GM23338 (cell line): ENCODE measurements around the gene AMOTL1. TPM values are rescaled to one million over a fixed set of nuclear protein-coding genes. Genes with fewer than 3 reads are reported as not detected.

Experiments used
- ATAC-seq: fragments of 200-7000 bp; cut with Tn5 transposase; 3 replicates; pipeline ENCODE4 v1.9.1; 2020
- DNase-seq: peaks from one replicate; pipeline ENCODE4 v3.0.0-alpha.2; 2015; ENCODE audit warnings: low spot score
- H2AFZ ChIP-seq: fragments of 200-600 bp; sonication (generic); 2 replicates; pipeline ENCODE4 v1.8.0; 2016; ENCODE audit warnings: antibody characterized with exemption, mild to moderate bottlenecking, moderate library complexity
- H3F3A ChIP-seq: fragments of 200-600 bp; sonication (generic); replicated peaks from 2 replicates; pipeline ENCODE4 v1.8.0; 2017; ENCODE audit warnings: antibody characterized with exemption, mixed run types, low read depth
- H3K27ac ChIP-seq: fragments of 200-600 bp; sonication (generic); 2 replicates; pipeline ENCODE4 v1.6.1; 2016; ENCODE audit warnings: low read depth
- H3K27me3 ChIP-seq: fragments of 200-600 bp; sonication (generic); 2 replicates; pipeline ENCODE4 v1.8.0; 2016; ENCODE audit warnings: mild to moderate bottlenecking, mixed run types, moderate library complexity; ENCODE audit not compliant: insufficient read depth
- H3K36me3 ChIP-seq: fragments of 200-600 bp; sonication (generic); 2 replicates; pipeline ENCODE4 v1.8.0; 2016; ENCODE audit warnings: mild to moderate bottlenecking; ENCODE audit not compliant: insufficient read depth
- H3K4me1 ChIP-seq: fragments of 200-600 bp; sonication (generic); 2 replicates; pipeline ENCODE4 v1.8.0; 2016; ENCODE audit warnings: mild to moderate bottlenecking, moderate library complexity; ENCODE audit not compliant: insufficient read depth
- H3K4me2 ChIP-seq: fragments of 200-600 bp; sonication (generic); 2 replicates; pipeline ENCODE4 v1.7.1; 2017; ENCODE audit warnings: mixed run types
- H3K4me3 ChIP-seq: fragments of 200-600 bp; sonication (generic); 2 replicates; pipeline ENCODE4 v1.6.1; 2016; ENCODE audit warnings: mixed run types
- H3K79me2 ChIP-seq: fragments of 200-600 bp; sonication (generic); replicated peaks from 2 replicates; pipeline ENCODE4 v1.8.0; 2017; ENCODE audit warnings: mild to moderate bottlenecking; ENCODE audit not compliant: insufficient read depth
- H3K9me2 ChIP-seq: fragments of 200-600 bp; sonication (generic); 2 replicates; pipeline ENCODE4 v1.8.0; 2017; ENCODE audit not compliant: insufficient read depth
- H4K20me1 ChIP-seq: fragments of 200-600 bp; sonication (generic); replicated peaks from 2 replicates; pipeline ENCODE4 v1.8.0; 2017; ENCODE audit warnings: mild to moderate bottlenecking; ENCODE audit not compliant: insufficient read depth
- H3K27ac Mint-ChIP-seq: 2 replicates; pipeline ENCODE4 v1.8.0; 2020; ENCODE audit warnings: inconsistent platforms, mild to moderate bottlenecking, moderate library complexity, mixed read lengths
- H3K27me3 Mint-ChIP-seq: 3 replicates; pipeline ENCODE4 v1.8.0; 2022; ENCODE audit warnings: low read depth, mild to moderate bottlenecking, moderate library complexity, mixed read lengths, inconsistent platforms; ENCODE audit not compliant: insufficient read depth, poor library complexity
- H3K36me3 Mint-ChIP-seq: 3 replicates; pipeline ENCODE4 v1.8.0; 2021; ENCODE audit warnings: low read depth, mild to moderate bottlenecking, inconsistent platforms, moderate library complexity, mixed read lengths
- H3K4me1 Mint-ChIP-seq: 3 replicates; pipeline ENCODE4 v1.8.0; 2020; ENCODE audit warnings: mild to moderate bottlenecking, inconsistent platforms, mixed read lengths
- H3K4me3 Mint-ChIP-seq: 3 replicates; pipeline ENCODE4 v1.8.0; 2021; ENCODE audit warnings: moderate library complexity, mild to moderate bottlenecking, inconsistent platforms, mixed read lengths
- H3K9me3 Mint-ChIP-seq: 3 replicates; pipeline ENCODE4 v1.8.0; 2020; ENCODE audit warnings: moderate library complexity, mild to moderate bottlenecking, inconsistent platforms, mixed read lengths
- CREB1 ChIP-seq: fragments of 250-450 bp; sonication (Bioruptor Pico); IDR thresholded peaks from 2 replicates; pipeline ENCODE4 v1.5.0; 2020; ENCODE audit warnings: low read depth, mild to moderate bottlenecking, moderate library complexity
- CTCF ChIP-seq, 2 experiments: fragments of 200-600 bp in 1 of 2; sonication (generic) in 1 of 2; conservative IDR thresholded peaks; 2 replicates each; pipeline versions ENCODE4 v1.5.1 to v1.6.1; 2016 to 2017; ENCODE audit warnings: antibody characterized with exemption in 2 of 2, low read depth in 2 of 2, mild to moderate bottlenecking in 2 of 2, moderate library complexity in 1 of 2
- ETS1 ChIP-seq: IDR thresholded peaks from 2 replicates; pipeline ENCODE4 v1.6.1; 2016; ENCODE audit warnings: antibody characterized with exemption
- EZH2 ChIP-seq: fragments of 200-600 bp; sonication (generic); IDR thresholded peaks from one replicate; pipeline ENCODE4 v1.8.0; 2017; ENCODE audit warnings: antibody characterized with exemption, mild to moderate bottlenecking, low read depth; ENCODE audit not compliant: unreplicated experiment
- EZH2phosphoT487 ChIP-seq: fragments of 200-600 bp; sonication (generic); IDR thresholded peaks from one replicate; pipeline ENCODE4 v1.8.1; 2018; ENCODE audit warnings: antibody characterized with exemption; ENCODE audit not compliant: unreplicated experiment
- JUNB ChIP-seq: IDR thresholded peaks from one replicate; pipeline ENCODE4 v1.6.1; 2016; ENCODE audit warnings: antibody characterized with exemption; ENCODE audit not compliant: unreplicated experiment
- POLR2AphosphoS5 ChIP-seq: IDR thresholded peaks from 2 replicates; pipeline ENCODE4 v1.6.1; 2016; ENCODE audit warnings: antibody characterized with exemption, low read depth
- REST ChIP-seq: IDR thresholded peaks from one replicate; pipeline ENCODE4 v1.6.1; 2018; ENCODE audit warnings: antibody characterized with exemption; ENCODE audit not compliant: unreplicated experiment
- ZNF114 ChIP-seq: fragments of 250-450 bp; sonication (Bioruptor Pico); IDR thresholded peaks from 2 replicates; pipeline ENCODE4 v1.5.0; 2020; ENCODE audit warnings: mild to moderate bottlenecking, moderate library complexity
- ZNF331 ChIP-seq: fragments of 250-450 bp; sonication (Bioruptor Pico); IDR thresholded peaks from 2 replicates; pipeline ENCODE4 v1.5.0; 2020; ENCODE audit warnings: low read depth, mild to moderate bottlenecking, moderate library complexity
- ZNF462 ChIP-seq: fragments of 250-450 bp; sonication (Bioruptor Pico); IDR thresholded peaks from 2 replicates; pipeline ENCODE4 v1.5.0; 2020; ENCODE audit warnings: mild to moderate bottlenecking, moderate library complexity
- polyA plus RNA-seq: library from polyadenylated mRNA; unstranded; fragments of >200 nt; fragmentation: Nextera tagmentation; extraction: Ambion mirVana; gene quantifications from 2 replicates; pipeline ENCODE4 v1.2.1, GENCODE V29; 2016
- total RNA-seq: library from RNA; depleted of rRNA; stranded (reverse); fragments of >200 nt; shearing (Covaris generic); gene quantifications from 2 replicates; pipeline ENCODE4 v1.2.3, GENCODE V29; 2014

Gene AMOTL1
- total and polyA plus RNA-seq, 2 experiments from 2014 or later = 4.3 to 18.7 TPM

- TF ChIP-seq REST = no peak
- no peak for TF ChIP-seq EZH2
- TF ChIP-seq ZNF114 = no peak
- no peak for TF ChIP-seq CREB1 (CRISPR knock-in tag)
- no peak for TF ChIP-seq EZH2phosphoT487
- TF ChIP-seq ZNF331 (CRISPR knock-in tag) = no peak
- TF ChIP-seq ETS1 = no peak
- TF ChIP-seq POLR2AphosphoS5 = no peak
- no peak for TF ChIP-seq ZNF462
- TF ChIP-seq CTCF (conservative IDR thresholded peaks at IDR 0.05; ENCODE audit: low read depth in 2 of 2) = no peak
- TF ChIP-seq JUNB = no peak
- Mint-ChIP-seq H3K27me3 (peaks cover 3% of the 10 kb centered on the region), H3K4me3 (no peak overlapping the region), H3K36me3 (peaks cover 61% of the 10 kb centered on the region), H3K9me3 (no peaks in the 10 kb centered on the region), H3K4me1 (peaks cover 7% of the 10 kb centered on the region; the same call in 2 of the 3 replicates), H3K27ac (no peak overlapping the region)
- Histone ChIP-seq H3K4me2 (no peak overlapping the region), H3K4me3 (no peak overlapping the region), H3K27ac (no peak overlapping the region), H2AFZ (no peak overlapping the region), H3K27me3 (no peaks in the 10 kb centered on the region), H3K9me2 (no peaks in the 10 kb centered on the region), H3K4me1 (no peaks in the 10 kb centered on the region), H3K79me2 (no peaks in the 10 kb centered on the region), H4K20me1 (no peaks in the 10 kb centered on the region), H3F3A (no peaks in the 10 kb centered on the region), H3K36me3 (no peaks in the 10 kb centered on the region; the same call in none of the 2 replicates)
- DNase-seq (no peak), ATAC-seq (no peak)
Observed at GRCh38 chr11:94861306-94861845, 93.2 kb downstream of the AMOTL1 start.
